SK-N-MC (cell line): ENCODE data around the gene RBBP8NL.
A peak's percentile ranks its signal among the peaks of the same experiment; 100 is the strongest.

Experiments
- DNase-seq: peaks from one replicate; pipeline ENCODE4 v3.0.0-alpha.2; 2011; ENCODE audit warnings: low read depth, low spot score
- H3K27ac ChIP-seq: fragments of 200-600 bp; sonication (generic); 2 replicates; pipeline ENCODE4 v1.5.1; 2016; ENCODE audit warnings: mixed run types
- H3K36me3 ChIP-seq: fragments of 200-600 bp; sonication (generic); 2 replicates; pipeline ENCODE4 v1.6.1; 2017; ENCODE audit warnings: antibody characterized with exemption, low read length, mixed read lengths; ENCODE audit not compliant: insufficient read depth
- H3K4me3 ChIP-seq: fragments of 200-600 bp; sonication (generic); 2 replicates; pipeline ENCODE4 v1.5.1; 2016
- H3K9ac ChIP-seq: fragments of 200-600 bp; sonication (generic); 2 replicates; pipeline ENCODE4 v1.8.0; 2017; ENCODE audit warnings: mixed run types, mixed read lengths; ENCODE audit not compliant: insufficient read length
- H3K9me3 ChIP-seq: fragments of 200-600 bp; sonication (generic); 2 replicates; pipeline ENCODE4 v1.6.1; 2017; ENCODE audit warnings: low read depth, mild to moderate bottlenecking, antibody characterized with exemption, low read length, moderate library complexity, mixed read lengths
- EZH2 ChIP-seq: fragments of 200-600 bp; sonication (generic); IDR thresholded peaks from one replicate; pipeline ENCODE4 v1.6.1; 2017; ENCODE audit warnings: antibody characterized with exemption
- FOXP2 ChIP-seq: optimal IDR thresholded peaks from 2 replicates; pipeline ENCODE3; 2011; ENCODE audit warnings: mild to moderate bottlenecking, moderate library complexity; ENCODE audit not compliant: insufficient read depth; ENCODE audit errors: extremely low read length, control extremely low read depth
- POLR2AphosphoS5 ChIP-seq: IDR thresholded peaks from 2 replicates; pipeline ENCODE4 v1.6.1; 2012; ENCODE audit warnings: mild to moderate bottlenecking, low read depth, low read length, borderline replicate concordance

Gene RBBP8NL

GRCh38 chr20:62367633-62368391 lies 59.5 kb downstream of the RBBP8NL start:
- no peak overlapping the region for H3K27ac ChIP-seq
- H3K36me3 ChIP-seq: no peaks in the 10 kb centered on the region
- no peak overlapping the region for H3K9ac ChIP-seq
- peak overlapping the region; percentile 38; the same call in 1 of the 2 replicates for H3K4me3 ChIP-seq
- H3K9me3 ChIP-seq: no peaks in the 10 kb centered on the region
- no peak for DNase-seq
- no peak for TF ChIP-seq EZH2
- TF ChIP-seq POLR2AphosphoS5: no peak
- no peak for TF ChIP-seq FOXP2

DNA sequence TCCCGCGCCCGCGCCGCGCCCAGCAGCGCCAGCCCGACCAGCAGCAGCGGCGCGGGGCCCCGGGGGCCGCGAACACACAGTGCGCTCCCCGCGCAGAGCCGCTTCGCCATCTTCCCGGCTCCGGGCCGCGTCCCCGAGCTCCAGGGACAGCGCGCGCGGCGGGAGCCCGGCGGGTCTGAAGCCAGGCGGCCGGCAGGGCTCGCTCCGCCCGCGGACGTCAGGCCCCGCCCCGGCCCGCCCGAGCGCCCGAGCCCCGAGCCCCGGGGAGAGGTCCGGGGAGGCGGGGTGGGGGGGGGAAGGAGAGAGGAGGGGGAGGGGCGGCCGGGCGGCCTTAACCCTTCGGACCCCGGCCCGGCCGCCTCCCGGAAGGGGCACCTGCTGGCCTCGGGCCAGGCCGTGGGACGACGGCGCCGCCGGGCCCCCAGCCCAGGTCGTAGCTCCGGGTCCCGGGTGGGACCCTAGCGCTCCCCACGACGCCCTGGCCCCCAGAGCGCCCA lies 60.2 kb downstream of the RBBP8NL start, which contains the start of gene LAMA5:
TSS of gene LAMA5 (minus strand) at position 177 of the 497 bp plus-strand sequence. CDS start at position 110, 67 bp downstream.
- no peaks in the 10 kb centered on the region for H3K36me3 ChIP-seq
- peak within 1 kb of the TSS; percentile 79 for H3K4me3 ChIP-seq
- no peak for DNase-seq
- H3K9me3 ChIP-seq: no peaks in the 10 kb centered on the region
- H3K27ac ChIP-seq: no peak within 1 kb of the TSS
- TF ChIP-seq POLR2AphosphoS5: no peak
- no peak for TF ChIP-seq FOXP2
- TF ChIP-seq EZH2: no peak
- peak within 1 kb of the TSS; percentile 68 for H3K9ac ChIP-seq

- TF ChIP-seq FOXP2: no peak
- TF ChIP-seq POLR2AphosphoS5: no peak
- TF ChIP-seq EZH2: no peak
- DNase-seq: no peak
- Histone ChIP-seq H3K4me3 (peak overlapping the region; percentile 79), H3K36me3 (no peaks in the 10 kb centered on the region), H3K27ac (no peak overlapping the region), H3K9ac (peak overlapping the region; percentile 68), H3K9me3 (no peaks in the 10 kb centered on the region)
Observed at GRCh38 chr20:62366370-62367135, 60.8 kb downstream of the RBBP8NL start.

DNA sequence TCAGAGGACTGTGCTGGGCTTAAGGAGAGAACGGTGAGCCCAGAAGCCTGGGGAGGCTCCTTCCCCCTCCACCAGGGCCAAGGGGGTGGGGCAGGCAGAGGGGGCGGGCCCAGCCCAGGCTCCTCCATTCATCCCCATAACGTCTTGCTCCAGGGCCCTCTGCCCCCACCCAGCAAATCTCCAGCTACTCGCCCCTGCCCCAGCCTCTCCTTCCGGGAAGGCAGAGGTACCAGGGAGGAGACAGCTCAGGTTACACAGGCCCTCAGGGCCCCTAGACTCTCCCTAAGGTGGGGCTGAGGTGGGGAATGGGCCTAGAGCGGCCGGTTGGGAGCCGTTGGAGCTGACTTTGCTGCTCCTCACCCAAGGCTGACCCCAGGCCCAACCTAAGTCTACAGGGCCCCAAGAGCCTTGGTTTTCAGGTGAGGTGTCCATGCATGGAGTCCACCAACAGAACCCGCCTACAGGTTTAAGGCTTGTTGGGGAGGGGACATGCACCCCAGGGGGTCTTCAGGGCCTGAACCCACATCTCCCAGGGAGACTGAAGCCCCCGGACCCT lies 61.4 kb downstream of the RBBP8NL start:
- no peak overlapping the region for H3K27ac ChIP-seq
- no peaks in the 10 kb centered on the region for H3K36me3 ChIP-seq
- DNase-seq: no peak
- no peaks in the 10 kb centered on the region for H3K9me3 ChIP-seq
- TF ChIP-seq FOXP2: no peak
- no peak for TF ChIP-seq EZH2
- TF ChIP-seq POLR2AphosphoS5: no peak
- H3K9ac ChIP-seq: no peak overlapping the region
- peak overlapping the region; percentile 79 for H3K4me3 ChIP-seq

- Histone ChIP-seq H3K36me3 (no peaks in the 10 kb centered on the region), H3K9ac (no peak overlapping the region), H3K4me3 (peak overlapping the region; percentile 79; the same call in 1 of the 2 replicates), H3K9me3 (no peaks in the 10 kb centered on the region), H3K27ac (no peak overlapping the region)
- no peak for DNase-seq
- TF ChIP-seq EZH2 (no peak), POLR2AphosphoS5 (no peak), FOXP2 (no peak)
Observed at GRCh38 chr20:62364911-62365736, 62.2 kb downstream of the RBBP8NL start.

- no peak for DNase-seq
- H3K9me3 ChIP-seq: no peaks in the 10 kb centered on the region
- H3K4me3 ChIP-seq: no peak overlapping the region
- no peak overlapping the region for H3K27ac ChIP-seq
- no peaks in the 10 kb centered on the region for H3K36me3 ChIP-seq
- H3K9ac ChIP-seq: no peak overlapping the region
- TF ChIP-seq POLR2AphosphoS5: no peak
Observed at GRCh38 chr20:62363920-62364851, 63.2 kb downstream of the RBBP8NL start.
